Keratinocyte (primary cell): ENCODE results near the gene BANK1. TPM values are rescaled to one million over a fixed set of nuclear protein-coding genes. Genes with fewer than 3 reads are reported as not detected.

Experiments used
- DNase-seq: peaks from one replicate; pipeline ENCODE4 v3.0.0-alpha.2; 2011; ENCODE audit warnings: low read depth, missing footprints, low spot score
- FAIRE-seq: peaks from 2 replicates; lab custom pipeline; 2011; peaks lifted over from hg19 to GRCh38; lab: Jason Lieb, UNC
- H2AFZ ChIP-seq: 2 replicates; pipeline ENCODE4 v1.6.0; 2012; ENCODE audit warnings: low read length, control low read depth, inconsistent platforms; ENCODE audit not compliant: control insufficient read depth
- H3K27ac ChIP-seq: 2 replicates; pipeline ENCODE4 v1.5.1; 2011; ENCODE audit warnings: low read length; ENCODE audit not compliant: control insufficient read depth, insufficient read depth
- H3K27me3 ChIP-seq: 3 replicates; pipeline ENCODE4 v1.6.0; 2011; ENCODE audit warnings: low read length; ENCODE audit not compliant: control insufficient read depth, insufficient read depth; ENCODE audit errors: extremely low read depth
- H3K36me3 ChIP-seq, 2 experiments: 2 replicates in 1 of 2; 3 replicates in 1 of 2; pipeline ENCODE4 v1.5.1; 2011; ENCODE audit warnings: low read length in 2 of 2, mild to moderate bottlenecking in 1 of 2; ENCODE audit not compliant: control insufficient read depth in 2 of 2, insufficient read depth in 2 of 2; ENCODE audit errors: extremely low read depth in 1 of 2
- H3K4me1 ChIP-seq: 3 replicates; pipeline ENCODE4 v1.5.1; 2011; ENCODE audit warnings: low read length; ENCODE audit not compliant: control insufficient read depth, insufficient read depth; ENCODE audit errors: extremely low read depth
- H3K4me2 ChIP-seq: 3 replicates; pipeline ENCODE4 v1.6.0; 2011; ENCODE audit warnings: low read depth, low read length; ENCODE audit not compliant: control insufficient read depth, insufficient read depth; ENCODE audit errors: extremely low read depth
- H3K4me3 ChIP-seq, 3 experiments: fragments of 200-600 bp in 1 of 3; sonication (generic) in 1 of 3; 2 replicates in 2 of 3; 3 replicates in 1 of 3; pipeline ENCODE4 v1.5.1; 2011 to 2016; ENCODE audit warnings: low read length in 3 of 3, mild to moderate bottlenecking in 3 of 3, control low read depth in 2 of 3, inconsistent platforms in 1 of 3, low read depth in 1 of 3, mixed read lengths in 1 of 3, mixed run types in 1 of 3, moderate library complexity in 1 of 3; ENCODE audit not compliant: control insufficient read depth in 2 of 3, insufficient read depth in 2 of 3; ENCODE audit errors: extremely low read depth in 1 of 3
- H3K79me2 ChIP-seq: 2 replicates; pipeline ENCODE4 v1.6.0; 2012; ENCODE audit warnings: low read length; ENCODE audit not compliant: control insufficient read depth, insufficient read depth
- H3K9ac ChIP-seq: 3 replicates; pipeline ENCODE4 v1.6.0; 2011; ENCODE audit warnings: low read length; ENCODE audit not compliant: control insufficient read depth, insufficient read depth; ENCODE audit errors: extremely low read depth
- H3K9me1 ChIP-seq: 3 replicates; pipeline ENCODE4 v1.6.0; 2011; ENCODE audit warnings: low read length; ENCODE audit not compliant: control insufficient read depth, insufficient read depth; ENCODE audit errors: extremely low read depth
- H3K9me3 ChIP-seq: 2 replicates; pipeline ENCODE4 v1.5.1; 2012; ENCODE audit warnings: low read depth, low read length; ENCODE audit not compliant: control insufficient read depth
- H4K20me1 ChIP-seq: 3 replicates; pipeline ENCODE4 v1.6.0; 2011; ENCODE audit warnings: low read length; ENCODE audit not compliant: control insufficient read depth, insufficient read depth; ENCODE audit errors: extremely low read depth
- EZH2 ChIP-seq: IDR thresholded peaks from one replicate; pipeline ENCODE4 v1.6.1; 2012; ENCODE audit warnings: inconsistent platforms, mild to moderate bottlenecking, low read length, moderate library complexity
- dilution Hi-C: fragments of 300-500 bp; cut with MboI; formaldehyde crosslinking; loops from one replicate; pipeline ENCODE4 v1.7.0; 2020; ENCODE audit warnings: low sequenced_read_pairs; ENCODE audit not compliant: extremely low pct_ligation_motif_present
- polyA plus RNA-seq, 5 experiments: library from polyadenylated mRNA; depleted of rRNA in 3 of 5; stranded (reverse) in 3 of 5; stranded (forward) in 1 of 5; unstranded in 1 of 5; fragments of >200 nt; gene quantifications; 1 replicate in 1 of 5; 2 replicates in 3 of 5; 3 replicates in 1 of 5; pipeline versions ENCODE4 v1.2.1 to v1.2.3, GENCODE V29; 2011 to 2012; ENCODE audit warnings: missing spikeins in 2 of 5, low read depth in 1 of 5, low replicate concordance in 1 of 5
- TF ChIP-seq, protein P1 (sequence below), 3 experiments: IDR thresholded peaks in 1 of 3; conservative IDR thresholded peaks in 1 of 3; optimal IDR thresholded peaks in 1 of 3; 2 replicates in 2 of 3; 3 replicates in 1 of 3; pipeline versions ENCODE3 to v1.5.1; 2011; ENCODE audit warnings: low read length in 3 of 3, mild to moderate bottlenecking in 3 of 3, moderate library complexity in 2 of 3, control low read depth in 1 of 3, inconsistent platforms in 1 of 3; ENCODE audit not compliant: insufficient read depth in 2 of 3; ENCODE audit errors: extremely low read depth in 1 of 3

Gene BANK1
- polyA plus RNA-seq, 1 donor (not counting 4 experiments of a cell fraction or from before 2014, with no cell fraction given), result 0.25 TPM

DNA sequence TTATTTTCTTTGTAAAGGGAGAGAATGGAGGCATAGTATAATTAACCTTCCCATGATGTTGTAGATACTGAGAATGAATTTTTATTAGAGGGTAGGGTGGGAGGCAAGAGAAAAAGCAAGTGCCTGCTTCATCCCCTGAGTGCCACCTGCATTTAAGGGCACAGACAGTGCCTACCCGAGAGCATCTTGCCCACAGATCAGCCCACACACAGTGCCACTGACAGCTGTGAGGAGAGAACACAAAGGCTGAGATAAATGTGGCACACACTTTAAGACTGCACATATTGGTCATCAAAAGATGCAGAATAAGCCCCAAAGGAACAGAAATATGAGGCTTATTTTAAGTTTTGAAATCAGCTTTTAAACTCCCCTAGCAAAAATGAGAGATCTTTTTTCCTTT lies 304.0 kb downstream of the BANK1 start:
- Histone ChIP-seq H3K9ac (no peak overlapping the region), H3K27ac (no peak overlapping the region), H3K36me3 (no peaks in the 10 kb centered on the region), H3K9me1 (no peaks in the 10 kb centered on the region), H2AFZ (no peak overlapping the region), H3K79me2 (no peaks in the 10 kb centered on the region), H3K4me1 (no peaks in the 10 kb centered on the region), H4K20me1 (no peaks in the 10 kb centered on the region), H3K27me3 (no peaks in the 10 kb centered on the region), H3K9me3 (no peaks in the 10 kb centered on the region), H3K4me2 (no peak overlapping the region), H3K4me3 (no peak overlapping the region)
- DNase-seq (no peak), FAIRE-seq (no peak)
- dilution Hi-C loops, result no loop called here
- TF ChIP-seq, protein P1, sequence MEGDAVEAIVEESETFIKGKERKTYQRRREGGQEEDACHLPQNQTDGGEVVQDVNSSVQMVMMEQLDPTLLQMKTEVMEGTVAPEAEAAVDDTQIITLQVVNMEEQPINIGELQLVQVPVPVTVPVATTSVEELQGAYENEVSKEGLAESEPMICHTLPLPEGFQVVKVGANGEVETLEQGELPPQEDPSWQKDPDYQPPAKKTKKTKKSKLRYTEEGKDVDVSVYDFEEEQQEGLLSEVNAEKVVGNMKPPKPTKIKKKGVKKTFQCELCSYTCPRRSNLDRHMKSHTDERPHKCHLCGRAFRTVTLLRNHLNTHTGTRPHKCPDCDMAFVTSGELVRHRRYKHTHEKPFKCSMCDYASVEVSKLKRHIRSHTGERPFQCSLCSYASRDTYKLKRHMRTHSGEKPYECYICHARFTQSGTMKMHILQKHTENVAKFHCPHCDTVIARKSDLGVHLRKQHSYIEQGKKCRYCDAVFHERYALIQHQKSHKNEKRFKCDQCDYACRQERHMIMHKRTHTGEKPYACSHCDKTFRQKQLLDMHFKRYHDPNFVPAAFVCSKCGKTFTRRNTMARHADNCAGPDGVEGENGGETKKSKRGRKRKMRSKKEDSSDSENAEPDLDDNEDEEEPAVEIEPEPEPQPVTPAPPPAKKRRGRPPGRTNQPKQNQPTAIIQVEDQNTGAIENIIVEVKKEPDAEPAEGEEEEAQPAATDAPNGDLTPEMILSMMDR (optimal IDR thresholded peaks at IDR 0.05 in 1 of 3, IDR thresholded peaks at IDR 0.05 in 1 of 3, conservative IDR thresholded peaks at IDR 0.05 in 1 of 3; ENCODE audit: extremely low read depth in 1 of 3, insufficient read depth in 2 of 3, low read length in 3 of 3), result no peak
- no peak for TF ChIP-seq EZH2

DNA sequence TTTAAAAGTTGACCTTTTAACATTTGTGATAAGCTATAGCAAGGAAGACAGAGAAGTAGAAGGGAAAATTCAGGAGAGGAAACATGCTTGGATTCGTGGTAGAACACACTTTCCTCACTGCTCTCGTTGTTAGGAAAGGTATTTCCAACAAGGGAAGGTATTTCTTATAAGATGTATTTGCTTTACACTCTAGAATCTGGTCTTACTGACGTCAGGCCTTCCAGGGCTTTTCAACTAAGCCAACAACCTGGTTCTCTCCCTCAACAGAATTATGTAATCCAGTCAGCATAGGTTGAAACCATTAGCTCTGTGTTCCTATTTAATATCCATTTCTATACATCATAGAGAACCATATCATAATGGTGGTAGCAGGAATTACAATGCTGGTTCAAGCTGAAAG lies 312.8 kb downstream of the BANK1 start:
- no peak for DNase-seq
- H3K27me3 ChIP-seq, result no peaks in the 10 kb centered on the region
- no peak overlapping the region for H3K4me3 ChIP-seq
- H3K79me2 ChIP-seq, result no peaks in the 10 kb centered on the region
- no peak overlapping the region for H2AFZ ChIP-seq
- H3K9me3 ChIP-seq, result no peaks in the 10 kb centered on the region
- dilution Hi-C loops, result no loop called here
- no peaks in the 10 kb centered on the region for H3K4me1 ChIP-seq
- H4K20me1 ChIP-seq, result no peaks in the 10 kb centered on the region
- no peak overlapping the region for H3K9ac ChIP-seq
- H3K9me1 ChIP-seq, result no peaks in the 10 kb centered on the region
- no peak for FAIRE-seq
- no peaks in the 10 kb centered on the region for H3K36me3 ChIP-seq
- TF ChIP-seq, protein P1 (optimal IDR thresholded peaks at IDR 0.05 in 1 of 3, IDR thresholded peaks at IDR 0.05 in 1 of 3, conservative IDR thresholded peaks at IDR 0.05 in 1 of 3; ENCODE audit: extremely low read depth in 1 of 3, insufficient read depth in 2 of 3, low read length in 3 of 3), result no peak
- no peak for TF ChIP-seq EZH2
- H3K27ac ChIP-seq, result no peak overlapping the region
- H3K4me2 ChIP-seq, result no peak overlapping the region
